ENCODE measurements around the gene EEIG2. TPM values are rescaled to one million over a fixed set of nuclear protein-coding genes. Genes with fewer than 3 reads are reported as not detected.

EEIG2 gene
- total RNA-seq, 2 experiments from 2014 or later: 11.9 to 16.4 TPM

- ATAC-seq: no peak
- Mint-ChIP-seq H3K9me3 (ENCODE audit: low read depth) (no peaks in the 10 kb centered on the region), H3K4me1 (peaks cover 17% of the 10 kb centered on the region), H3K27me3 (peaks cover 2% of the 10 kb centered on the region), H3K27ac (no peak overlapping the region), H3K36me3 (peaks cover 2% of the 10 kb centered on the region), H3K4me3 (no peak overlapping the region)
- no peak for DNase-seq
- CTCF ChIA-PET: no interaction called here
Measured at GRCh38 chr1:108597041-108597440, 37.1 kb downstream of the EEIG2 start.

GRCh38 chr1:108598340-108598739 lies 38.4 kb downstream of the EEIG2 start:
- CTCF ChIA-PET: no interaction called here
- H3K4me3 Mint-ChIP-seq: no peak overlapping the region

GRCh38 chr1:108600504-108600903 lies 40.6 kb downstream of the EEIG2 start:
- H3K4me3 Mint-ChIP-seq: no peak overlapping the region
- peaks cover 2% of the 10 kb centered on the region for H3K27me3 Mint-ChIP-seq
- no peaks in the 10 kb centered on the region for H3K9me3 Mint-ChIP-seq (ENCODE audit: low read depth)
- CTCF ChIA-PET: no interaction called here
- DNase-seq (no peak), ATAC-seq (no peak)
- H3K4me1 Mint-ChIP-seq: peaks cover 3% of the 10 kb centered on the region
- no peak overlapping the region for H3K27ac Mint-ChIP-seq
- H3K36me3 Mint-ChIP-seq: peaks cover 2% of the 10 kb centered on the region

More at GRCh38 chr1:108598340-108598739, 38.4 kb downstream of the EEIG2 start:
- peaks cover 2% of the 10 kb centered on the region for H3K36me3 Mint-ChIP-seq
- H3K27me3 Mint-ChIP-seq: peaks cover 2% of the 10 kb centered on the region
- no peak for DNase-seq
- ATAC-seq: no peak
- H3K27ac Mint-ChIP-seq: no peak overlapping the region
- H3K9me3 Mint-ChIP-seq (ENCODE audit: low read depth): no peaks in the 10 kb centered on the region
- peaks cover 6% of the 10 kb centered on the region for H3K4me1 Mint-ChIP-seq

GRCh38 chr1:108601708-108602410 lies 42.0 kb downstream of the EEIG2 start:
- Mint-ChIP-seq H3K27me3 (no peaks in the 10 kb centered on the region), H3K36me3 (peaks cover 3% of the 10 kb centered on the region), H3K4me1 (no peaks in the 10 kb centered on the region), H3K9me3 (ENCODE audit: low read depth) (no peaks in the 10 kb centered on the region), H3K27ac (no peak overlapping the region), H3K4me3 (no peak overlapping the region)
- CTCF ChIA-PET: no interaction called here
- no peak for ATAC-seq
- no peak for DNase-seq

GRCh38 chr1:108605633-108606032 lies 45.7 kb downstream of the EEIG2 start:
- Mint-ChIP-seq H3K4me3 (no peak overlapping the region), H3K27me3 (no peaks in the 10 kb centered on the region), H3K27ac (no peak overlapping the region), H3K36me3 (peaks cover 9% of the 10 kb centered on the region), H3K4me1 (no peaks in the 10 kb centered on the region), H3K9me3 (ENCODE audit: low read depth) (no peaks in the 10 kb centered on the region)
- ATAC-seq: no peak
- CTCF ChIA-PET: no interaction called here
- DNase-seq: no peak

GRCh38 chr1:108606478-108606877 lies 46.6 kb downstream of the EEIG2 start:
- Mint-ChIP-seq H3K4me1 (peaks cover 2% of the 10 kb centered on the region), H3K4me3 (no peak overlapping the region), H3K9me3 (ENCODE audit: low read depth) (no peaks in the 10 kb centered on the region), H3K36me3 (peaks cover 9% of the 10 kb centered on the region), H3K27ac (no peak overlapping the region), H3K27me3 (no peaks in the 10 kb centered on the region)
- CTCF ChIA-PET: no interaction called here
- DNase-seq (no peak), ATAC-seq (no peak)

- no peaks in the 10 kb centered on the region for H3K9me3 Mint-ChIP-seq (ENCODE audit: low read depth)
- CTCF ChIA-PET: no interaction called here
- H3K36me3 Mint-ChIP-seq: peaks cover 7% of the 10 kb centered on the region
- H3K4me1 Mint-ChIP-seq: peaks cover 2% of the 10 kb centered on the region
- no peaks in the 10 kb centered on the region for H3K27me3 Mint-ChIP-seq
- no peak overlapping the region for H3K4me3 Mint-ChIP-seq
- H3K27ac Mint-ChIP-seq: no peak overlapping the region
- no peak for ATAC-seq
- DNase-seq: no peak
Measured at GRCh38 chr1:108609483-108610049, 49.7 kb downstream of the EEIG2 start.

Other genes starting within 250 kb of the EEIG2 start
- not detected for gene NBPF6, start 109.8 kb upstream of the EEIG2 start, total RNA-seq
- gene HENMT1, start 101.0 kb downstream of the EEIG2 start, total RNA-seq: 10 to 100 TPM; 34.1 to 36.0 TPM
- 10 to 100 TPM; 61.4 to 81.5 TPM for gene PRPF38B, start 132.2 kb downstream of the EEIG2 start, total RNA-seq
- gene FNDC7, start 152.8 kb downstream of the EEIG2 start, total RNA-seq: not detected
- 10 to 100 TPM; 46.3 to 48.1 TPM for gene STXBP3, start 186.6 kb downstream of the EEIG2 start, total RNA-seq